ENCODE measurements around the gene HK3.
"Not testable (repeated sequence)": the region's sequence is repeated elsewhere in the genome, so short reads cannot be mapped to it uniquely, and the experiment has no call there.

The HK3 gene

DNA sequence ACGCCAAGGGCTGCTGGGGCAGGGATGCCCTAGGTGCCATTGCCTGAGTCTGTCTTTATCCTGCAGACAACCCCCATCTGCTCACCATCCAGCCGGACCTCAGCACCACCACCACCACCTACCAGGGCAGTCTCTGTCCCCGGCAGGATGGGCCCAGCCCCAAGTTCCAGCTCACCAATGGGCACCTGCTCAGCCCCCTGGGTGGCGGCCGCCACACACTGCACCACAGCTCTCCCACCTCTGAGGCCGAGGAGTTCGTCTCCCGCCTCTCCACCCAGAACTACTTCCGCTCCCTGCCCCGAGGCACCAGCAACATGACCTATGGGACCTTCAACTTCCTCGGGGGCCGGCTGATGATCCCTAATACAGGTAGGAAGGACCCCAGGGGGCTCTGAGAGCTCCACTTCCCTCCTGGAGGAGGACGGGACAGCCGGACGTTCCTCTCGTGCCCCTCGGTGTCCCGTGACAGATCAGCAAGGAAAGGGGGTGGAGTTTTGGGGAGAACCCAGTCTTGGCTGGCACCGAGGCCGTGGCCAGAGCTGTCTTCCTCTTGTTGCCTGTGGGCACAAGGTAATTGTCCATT lies 24.9 kb downstream of the HK3 start:
- no peak for DNase-seq (ENCODE audit: low spot score)
- H3K79me1 ChIP-seq (ENCODE audit: low read depth, low read length): no peaks in the 10 kb centered on the region
- peak overlapping the region; percentile 73 for H2BK15ac ChIP-seq (ENCODE audit: low read length)
- peak overlapping the region; percentile 65 for H2BK120ac ChIP-seq (ENCODE audit: low read depth, low read length)
- H2BK12ac ChIP-seq (ENCODE audit: low read length): peak overlapping the region; percentile 46
- H3K4me2 ChIP-seq (ENCODE audit: insufficient read depth, low read length, poor library complexity, severe bottlenecking): no peak overlapping the region
- no peaks in the 10 kb centered on the region for H3K9me3 ChIP-seq (replicated peaks in 1 of 2; ENCODE audit: control insufficient read depth in 2 of 2, insufficient read depth in 1 of 2, low read depth in 1 of 2, low read length in 2 of 2)
- H3K4ac ChIP-seq (ENCODE audit: low read length): no peak overlapping the region
- no peak overlapping the region for H3K23ac ChIP-seq (ENCODE audit: low read depth, low read length, poor library complexity)
- H2AK5ac ChIP-seq (ENCODE audit: low read depth, low read length): peak overlapping the region; percentile 83
- H3K14ac ChIP-seq (ENCODE audit: low read length): peak overlapping the region; percentile 56
- H3K27me3 ChIP-seq (ENCODE audit: control insufficient read depth in 3 of 3, insufficient read depth in 3 of 3, low read depth in 1 of 3, low read length in 3 of 3): peaks cover 0 to 57% (median 0%) of the 10 kb centered on the region in 3 experiments
- peak overlapping the region; percentile 93 for H3K18ac ChIP-seq (ENCODE audit: low read length)
- H4K8ac ChIP-seq (ENCODE audit: low read depth, low read length): no peak overlapping the region
- H3K27ac ChIP-seq (replicated peaks; ENCODE audit: low read length): no peak overlapping the region
- no CpG with 5 or more reads among the region's 20 CpGs for WGBS, 2 donors (ENCODE audit: extremely low coverage in 2 of 2, insufficient read length in 2 of 2, insufficient replicate concordance in 1 of 2)
- no peaks in the 10 kb centered on the region for H3K36me3 ChIP-seq (replicated peaks in 1 of 2; ENCODE audit: control insufficient read depth in 2 of 2, insufficient read depth in 2 of 2, low read length in 2 of 2)
- H4K91ac ChIP-seq (ENCODE audit: low read depth, low read length, poor library complexity): no peak overlapping the region
- H3K9ac ChIP-seq (ENCODE audit: low read depth, low read length, poor library complexity): no peak overlapping the region
- H2AFZ ChIP-seq (ENCODE audit: low read length): no peak overlapping the region
- H2BK5ac ChIP-seq (ENCODE audit: low read length): peak overlapping the region; percentile 84
- H3K4me3 ChIP-seq (ENCODE audit: low read length in 2 of 2): no peak overlapping the region
- H3K4me1 ChIP-seq (ENCODE audit: control insufficient read depth in 2 of 2, insufficient read depth in 1 of 2, low read depth in 1 of 2, low read length in 2 of 2): peaks cover 10 to 25% of the 10 kb centered on the region in 2 donors

DNA sequence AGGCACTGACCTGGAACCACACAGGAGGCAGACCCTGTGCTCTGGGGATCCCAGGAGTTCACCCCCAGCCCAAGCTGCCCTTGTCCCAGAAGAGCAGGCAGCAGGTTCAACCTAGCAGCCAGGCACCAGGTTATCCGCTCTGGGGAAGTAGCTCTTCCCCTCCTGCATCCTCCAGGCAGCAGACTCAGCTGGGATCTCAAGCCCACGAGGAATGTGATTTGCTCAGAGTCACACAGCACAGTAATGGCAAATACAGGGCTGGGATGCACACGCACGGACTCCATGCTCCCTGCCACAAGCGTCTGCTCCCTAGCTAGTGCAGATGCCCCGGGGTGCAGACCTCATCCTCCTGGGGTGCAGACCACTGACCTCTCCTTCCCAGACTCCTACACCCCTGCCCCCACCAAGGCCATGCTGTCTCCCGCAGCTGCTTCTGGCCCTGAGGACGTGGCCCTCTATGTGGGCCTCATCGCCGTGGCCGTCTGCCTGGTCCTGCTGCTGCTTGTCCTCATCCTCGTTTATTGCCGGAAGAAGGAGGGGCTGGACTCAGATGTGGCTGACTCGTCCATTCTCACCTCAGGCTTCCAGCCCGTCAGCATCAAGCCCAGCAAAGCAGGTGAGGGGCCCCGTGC lies 25.5 kb downstream of the HK3 start:
- Histone ChIP-seq H3K4me1 (ENCODE audit: control insufficient read depth in 2 of 2, insufficient read depth in 1 of 2, low read depth in 1 of 2, low read length in 2 of 2) (peaks cover 16 to 32% of the 10 kb centered on the region in 2 donors), H2AFZ (ENCODE audit: low read length) (no peak overlapping the region), H3K4me2 (ENCODE audit: insufficient read depth, low read length, poor library complexity, severe bottlenecking) (no peak overlapping the region), H4K8ac (ENCODE audit: low read depth, low read length) (peak overlapping the region; percentile 23), H3K23ac (ENCODE audit: low read depth, low read length, poor library complexity) (no peak overlapping the region), H3K27me3 (ENCODE audit: control insufficient read depth in 3 of 3, insufficient read depth in 3 of 3, low read depth in 1 of 3, low read length in 3 of 3) (peaks cover 0 to 62% (median 0%) of the 10 kb centered on the region in 3 experiments), H2BK15ac (ENCODE audit: low read length) (no peak overlapping the region), H2BK12ac (ENCODE audit: low read length) (peak overlapping the region; percentile 46), H3K79me1 (ENCODE audit: low read depth, low read length) (no peaks in the 10 kb centered on the region), H3K27ac (replicated peaks; ENCODE audit: low read length) (no peak overlapping the region), H3K4me3 (ENCODE audit: low read length in 2 of 2) (no peak overlapping the region), H3K9me3 (replicated peaks in 1 of 2; ENCODE audit: control insufficient read depth in 2 of 2, insufficient read depth in 1 of 2, low read depth in 1 of 2, low read length in 2 of 2) (no peaks in the 10 kb centered on the region), H3K9ac (ENCODE audit: low read depth, low read length, poor library complexity) (no peak overlapping the region), H3K18ac (ENCODE audit: low read length) (peak overlapping the region; percentile 93), H3K36me3 (replicated peaks in 1 of 2; ENCODE audit: control insufficient read depth in 2 of 2, insufficient read depth in 2 of 2, low read length in 2 of 2) (no peaks in the 10 kb centered on the region), H2BK120ac (ENCODE audit: low read depth, low read length) (peak overlapping the region; percentile 65), H2AK5ac (ENCODE audit: low read depth, low read length) (peak overlapping the region; percentile 83), H3K14ac (ENCODE audit: low read length) (peak overlapping the region; percentile 56), H3K4ac (ENCODE audit: low read length) (no peak overlapping the region), H4K91ac (ENCODE audit: low read depth, low read length, poor library complexity) (peak overlapping the region; percentile 43), H2BK5ac (ENCODE audit: low read length) (peak overlapping the region; percentile 84)
- DNase-seq (ENCODE audit: low spot score): no peak
- WGBS, 2 donors (ENCODE audit: extremely low coverage in 2 of 2, insufficient read length in 2 of 2, insufficient replicate concordance in 1 of 2): no CpG with 5 or more reads among the region's 16 CpGs

DNA sequence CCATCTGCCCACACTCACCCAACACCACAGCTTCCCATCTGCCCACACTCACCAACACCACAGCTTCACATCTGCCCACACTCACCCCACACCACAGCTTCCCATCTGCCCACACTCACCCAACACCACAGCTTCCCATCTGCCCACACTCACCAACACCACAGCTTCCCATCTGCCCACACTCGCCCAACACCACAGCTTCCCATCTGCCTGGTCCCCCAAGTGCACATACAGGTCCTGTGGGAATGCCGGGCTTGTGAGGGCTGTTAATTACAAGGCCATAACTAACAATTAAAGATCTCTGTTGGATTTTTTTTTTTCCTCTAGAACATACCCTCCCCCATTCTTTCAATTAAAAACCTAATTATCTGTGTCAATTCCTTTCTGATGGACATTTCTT lies 26.1 kb downstream of the HK3 start:
- H3K23ac ChIP-seq (ENCODE audit: low read depth, low read length, poor library complexity); H2BK15ac ChIP-seq (ENCODE audit: low read length); H3K4me3 ChIP-seq (ENCODE audit: low read length in 2 of 2); DNase-seq (ENCODE audit: low spot score); H3K14ac ChIP-seq (ENCODE audit: low read length); H2AK5ac ChIP-seq (ENCODE audit: low read depth, low read length); H3K18ac ChIP-seq (ENCODE audit: low read length); H3K27ac ChIP-seq (replicated peaks; ENCODE audit: low read length); H2BK12ac ChIP-seq (ENCODE audit: low read length); H3K9me3 ChIP-seq (replicated peaks in 1 of 2; ENCODE audit: control insufficient read depth in 2 of 2, insufficient read depth in 1 of 2, low read depth in 1 of 2, low read length in 2 of 2); H2BK5ac ChIP-seq (ENCODE audit: low read length); H3K4me2 ChIP-seq (ENCODE audit: insufficient read depth, low read length, poor library complexity, severe bottlenecking); H4K91ac ChIP-seq (ENCODE audit: low read depth, low read length, poor library complexity); H3K9ac ChIP-seq (ENCODE audit: low read depth, low read length, poor library complexity); H2BK120ac ChIP-seq (ENCODE audit: low read depth, low read length); H3K36me3 ChIP-seq (replicated peaks in 1 of 2; ENCODE audit: control insufficient read depth in 2 of 2, insufficient read depth in 2 of 2, low read length in 2 of 2); H4K8ac ChIP-seq (ENCODE audit: low read depth, low read length); H3K4ac ChIP-seq (ENCODE audit: low read length); H2AFZ ChIP-seq (ENCODE audit: low read length); H3K79me1 ChIP-seq (ENCODE audit: low read depth, low read length): not testable (repeated sequence)
- H3K27me3 ChIP-seq (ENCODE audit: control insufficient read depth in 3 of 3, insufficient read depth in 3 of 3, low read depth in 1 of 3, low read length in 3 of 3): peaks cover 0 to 62% (median 0%) of the 10 kb centered on the region in 3 experiments
- WGBS, 2 donors (ENCODE audit: extremely low coverage in 2 of 2, insufficient read length in 2 of 2, insufficient replicate concordance in 1 of 2): no CpG with 5 or more reads among the region's 2 CpGs
- H3K4me1 ChIP-seq (ENCODE audit: control insufficient read depth in 2 of 2, insufficient read depth in 1 of 2, low read depth in 1 of 2, low read length in 2 of 2): peaks cover 21 to 35% of the 10 kb centered on the region in 2 donors

DNA sequence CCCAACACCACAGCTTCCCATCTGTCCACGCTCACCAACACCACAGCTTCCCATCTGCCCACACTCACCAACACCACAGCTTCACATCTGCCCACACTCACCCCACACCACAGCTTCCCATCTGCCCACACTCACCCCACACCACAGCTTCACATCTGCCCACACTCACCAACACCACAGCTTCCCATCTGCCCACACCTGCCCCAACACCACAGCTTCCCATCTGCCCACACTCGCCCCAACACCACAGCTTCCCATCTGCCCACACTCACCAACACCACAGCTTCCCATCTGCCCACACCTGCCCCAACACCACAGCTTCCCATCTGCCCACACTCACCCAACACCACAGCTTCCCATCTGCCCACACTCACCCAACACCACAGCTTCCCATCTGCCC lies 26.6 kb downstream of the HK3 start:
- not testable (repeated sequence) for H3K36me3 ChIP-seq (replicated peaks in 1 of 2; ENCODE audit: control insufficient read depth in 2 of 2, insufficient read depth in 2 of 2, low read length in 2 of 2); H4K8ac ChIP-seq (ENCODE audit: low read depth, low read length); H3K23ac ChIP-seq (ENCODE audit: low read depth, low read length, poor library complexity); H3K14ac ChIP-seq (ENCODE audit: low read length); H3K4me2 ChIP-seq (ENCODE audit: insufficient read depth, low read length, poor library complexity, severe bottlenecking); H3K4me3 ChIP-seq (ENCODE audit: low read length in 2 of 2); H3K4ac ChIP-seq (ENCODE audit: low read length); H4K91ac ChIP-seq (ENCODE audit: low read depth, low read length, poor library complexity); H2BK12ac ChIP-seq (ENCODE audit: low read length); H2AFZ ChIP-seq (ENCODE audit: low read length); H3K9me3 ChIP-seq (replicated peaks in 1 of 2; ENCODE audit: control insufficient read depth in 2 of 2, insufficient read depth in 1 of 2, low read depth in 1 of 2, low read length in 2 of 2); H3K9ac ChIP-seq (ENCODE audit: low read depth, low read length, poor library complexity); H2BK15ac ChIP-seq (ENCODE audit: low read length); H3K27ac ChIP-seq (replicated peaks; ENCODE audit: low read length); H3K79me1 ChIP-seq (ENCODE audit: low read depth, low read length); H2BK120ac ChIP-seq (ENCODE audit: low read depth, low read length); H2BK5ac ChIP-seq (ENCODE audit: low read length); H3K18ac ChIP-seq (ENCODE audit: low read length); DNase-seq (ENCODE audit: low spot score); H2AK5ac ChIP-seq (ENCODE audit: low read depth, low read length)
- Histone ChIP-seq H3K4me1 (ENCODE audit: control insufficient read depth in 2 of 2, insufficient read depth in 1 of 2, low read depth in 1 of 2, low read length in 2 of 2) (peaks cover 24 to 34% of the 10 kb centered on the region in 2 donors), H3K27me3 (ENCODE audit: control insufficient read depth in 3 of 3, insufficient read depth in 3 of 3, low read depth in 1 of 3, low read length in 3 of 3) (peaks cover 0 to 58% (median 0%) of the 10 kb centered on the region in 3 experiments)
- WGBS, 2 donors (ENCODE audit: extremely low coverage in 2 of 2, insufficient read length in 2 of 2, insufficient replicate concordance in 1 of 2): no CpG with 5 or more reads among the region's 2 CpGs

Data from neuronal stem cell (in vitro differentiated cells).